Stimulated activated CD8-positive, alpha-beta memory T cell treated with anti-CD3 and anti-CD28 coated beads, Interleukin-2, amount 100 ng/mL, for 1 hour (primary cell): ENCODE data around the gene OR2B2.
A peak's percentile ranks its signal among the peaks of the same experiment; 100 is the strongest.

Source experiments
- DNase-seq, 2 donors: peaks; one replicate each; pipeline ENCODE4 v3.0.0-alpha.2; 2020; ENCODE audit warnings: low read depth in 2 of 2

The OR2B2 gene

DNA sequence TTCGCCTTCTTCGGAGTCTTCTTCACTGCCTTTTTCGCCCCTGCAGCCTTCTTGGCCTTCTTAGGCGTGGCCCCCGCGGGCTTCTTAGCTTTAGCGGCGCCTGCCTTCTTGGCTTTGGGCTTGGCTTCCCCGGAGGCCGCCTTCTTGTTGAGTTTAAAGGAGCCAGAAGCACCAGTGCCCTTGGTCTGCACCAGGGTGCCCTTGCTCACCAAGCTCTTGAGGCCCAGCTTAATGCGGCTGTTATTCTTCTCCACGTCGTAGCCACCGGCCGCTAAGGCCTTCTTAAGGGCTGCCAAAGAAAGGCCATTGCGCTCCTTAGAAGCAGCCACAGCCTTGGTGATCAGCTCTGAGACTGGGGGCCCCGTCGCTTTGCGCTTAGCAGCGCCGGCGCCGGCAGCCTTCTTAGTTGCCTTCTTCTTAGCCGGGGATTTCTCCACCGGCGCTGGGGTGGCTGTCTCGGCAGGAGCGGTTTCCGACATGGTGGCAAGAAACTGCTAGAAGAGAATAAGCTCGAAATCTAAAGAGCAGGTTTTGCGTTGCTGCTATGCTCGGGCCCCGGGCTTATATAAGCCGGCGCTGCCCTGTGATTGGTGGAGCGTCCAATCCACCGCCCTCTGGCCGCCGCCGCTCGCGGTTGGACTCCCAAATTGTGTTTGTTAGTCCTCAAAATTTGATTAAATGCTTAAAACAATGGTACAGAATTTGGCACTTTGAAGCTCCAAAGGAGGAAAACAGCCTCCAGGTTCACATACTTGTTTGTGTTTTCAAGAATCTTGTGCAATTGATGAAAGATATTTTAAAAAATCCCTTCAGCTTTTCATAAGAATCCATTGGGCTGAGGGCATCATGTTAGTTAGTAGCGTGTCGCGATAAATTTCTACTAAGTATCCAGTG is 44.9 kb downstream of the OR2B2 start:
- peak; percentile 35 to 43 for DNase-seq

DNA sequence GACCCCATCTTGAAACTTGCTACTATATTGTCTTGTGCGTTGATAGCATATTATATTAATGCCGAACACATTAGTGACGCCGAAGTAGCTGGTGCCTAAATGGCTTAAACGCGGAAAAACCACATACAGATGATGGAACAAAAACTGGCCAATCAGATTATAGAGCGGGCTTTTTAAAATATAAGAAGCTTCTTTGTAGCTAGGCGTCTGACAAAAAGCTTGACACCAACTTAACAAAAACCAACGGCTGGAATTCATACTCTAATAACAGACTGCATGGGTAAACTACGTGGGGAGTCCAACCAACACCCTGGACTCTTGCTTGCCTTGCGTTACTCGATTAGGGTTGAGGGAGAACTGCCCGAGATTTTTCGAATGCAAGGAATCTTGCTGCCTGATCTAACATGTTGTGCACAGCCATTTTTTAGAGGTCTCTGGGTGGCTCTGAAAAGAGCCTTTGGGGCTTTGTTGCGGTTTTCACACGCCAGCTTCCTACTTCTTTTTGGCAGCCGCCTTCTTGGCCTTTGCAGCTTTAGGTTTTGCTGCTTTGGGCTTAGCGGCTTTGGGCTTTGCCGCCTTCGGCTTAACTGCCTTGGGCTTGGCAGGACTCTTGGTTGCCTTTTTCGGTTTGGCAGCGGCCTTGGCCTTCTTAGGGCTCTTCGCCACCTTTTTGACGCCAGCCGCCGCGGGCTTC is 45.7 kb downstream of the OR2B2 start:
- no peak for DNase-seq

DNA sequence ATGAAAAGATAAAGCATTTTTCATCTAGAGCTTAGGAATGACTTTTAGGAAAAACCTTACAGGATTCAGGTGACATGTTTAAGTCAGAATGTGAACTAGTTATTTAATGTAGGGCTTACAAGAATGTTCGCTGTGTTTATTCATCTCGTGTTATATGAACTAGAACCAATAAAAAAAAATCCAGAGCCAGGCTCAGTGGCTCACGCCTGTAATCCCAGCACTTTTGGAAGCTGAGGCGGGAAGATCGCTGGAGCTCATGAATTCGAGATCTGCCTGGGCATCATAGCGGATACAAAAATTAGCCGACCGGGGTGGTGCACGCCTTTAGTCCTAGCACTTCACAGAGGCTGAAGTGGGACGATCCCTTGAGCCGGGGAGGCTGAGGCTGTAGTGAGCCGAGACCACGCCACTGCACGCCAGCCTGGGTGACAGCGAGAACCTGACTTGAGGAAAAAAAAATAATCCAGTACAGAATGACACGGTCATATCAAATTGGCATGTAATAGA is 46.3 kb downstream of the OR2B2 start:
- DNase-seq = no peak

DNA sequence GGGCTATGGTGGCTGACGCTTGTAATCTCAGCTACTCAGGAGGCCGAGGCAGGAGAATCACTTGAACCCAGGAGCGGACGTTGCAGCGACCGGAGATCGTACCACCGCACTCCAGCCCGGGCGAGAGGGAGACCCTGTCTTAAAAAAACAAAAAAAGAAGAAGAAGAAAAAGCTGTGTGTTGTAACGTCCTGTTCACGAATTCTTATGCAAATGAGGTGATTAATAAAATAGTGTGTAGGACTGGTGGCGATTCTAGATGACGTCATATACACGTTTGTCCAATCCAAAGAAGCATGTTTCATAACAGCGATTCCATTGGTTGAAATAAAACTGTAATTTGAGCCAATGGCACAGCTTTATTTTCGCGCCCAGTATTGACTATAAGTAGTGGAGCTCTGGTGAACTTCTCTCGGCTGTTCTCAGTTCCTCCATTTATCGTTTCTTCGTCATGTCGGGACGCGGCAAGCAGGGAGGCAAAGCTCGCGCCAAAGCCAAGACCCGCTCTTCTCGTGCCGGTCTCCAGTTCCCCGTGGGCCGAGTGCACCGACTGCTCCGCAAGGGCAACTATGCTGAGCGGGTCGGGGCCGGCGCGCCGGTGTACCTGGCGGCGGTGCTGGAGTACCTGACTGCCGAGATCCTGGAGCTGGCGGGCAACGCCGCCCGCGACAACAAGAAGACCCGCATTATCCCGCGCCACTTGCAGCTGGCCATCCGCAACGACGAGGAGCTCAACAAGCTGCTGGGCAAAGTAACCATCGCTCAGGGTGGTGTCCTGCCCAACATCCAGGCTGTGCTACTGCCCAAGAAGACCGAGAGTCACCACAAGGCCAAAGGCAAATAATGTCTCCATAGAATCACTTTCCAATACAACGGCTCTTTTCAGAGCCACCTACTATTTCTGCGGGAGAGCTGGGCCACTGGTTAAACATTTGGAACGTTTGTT is 47.0 kb downstream of the OR2B2 start:
- peak in 1 of 2 donors; percentile 27 for DNase-seq

DNA sequence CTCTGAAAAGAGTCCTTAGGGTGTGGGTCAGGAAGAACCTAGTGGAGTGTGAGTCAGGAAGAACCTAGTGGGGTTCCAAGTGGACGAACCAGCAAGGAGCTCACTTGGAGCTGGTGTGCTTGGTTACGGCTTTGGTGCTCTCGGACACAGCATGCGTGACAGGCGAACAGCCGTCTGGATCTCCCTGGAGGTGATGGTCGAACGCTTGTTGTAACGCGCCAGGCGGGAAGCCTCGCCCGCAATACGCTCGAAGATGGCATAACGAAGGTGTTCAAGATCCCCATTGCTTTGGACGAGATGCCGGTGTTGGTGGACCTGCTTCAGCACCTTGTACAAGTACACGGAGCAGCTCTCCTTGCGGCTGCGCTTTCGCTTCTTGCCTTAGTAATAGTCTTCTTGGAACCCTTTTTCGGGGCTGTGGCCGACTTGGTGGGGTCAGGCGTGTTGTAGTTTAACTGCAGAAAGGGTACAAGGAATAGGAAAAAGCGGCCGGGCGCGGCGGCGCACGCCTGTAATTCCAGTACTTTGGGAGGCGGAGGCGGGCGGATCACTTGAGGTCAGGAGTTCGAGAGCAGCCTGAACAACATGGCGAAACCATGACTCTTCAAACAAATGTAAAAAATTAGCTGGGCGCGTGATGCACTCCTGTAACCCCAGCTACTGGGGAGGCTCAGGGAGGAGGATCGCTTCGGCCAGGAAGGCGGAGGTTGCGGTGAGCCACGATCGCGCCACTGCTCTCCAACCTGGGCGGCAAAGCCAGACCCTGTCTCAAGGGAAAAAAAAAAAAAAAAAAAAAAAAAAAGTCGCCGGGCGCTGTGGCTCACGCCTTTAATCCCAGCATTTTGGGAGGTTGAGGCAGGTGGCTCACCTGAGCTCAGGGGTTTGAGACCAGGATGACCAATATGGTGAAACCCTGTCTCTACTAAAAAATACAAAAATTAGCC is 48.0 kb downstream of the OR2B2 start:
- no peak for DNase-seq

DNA sequence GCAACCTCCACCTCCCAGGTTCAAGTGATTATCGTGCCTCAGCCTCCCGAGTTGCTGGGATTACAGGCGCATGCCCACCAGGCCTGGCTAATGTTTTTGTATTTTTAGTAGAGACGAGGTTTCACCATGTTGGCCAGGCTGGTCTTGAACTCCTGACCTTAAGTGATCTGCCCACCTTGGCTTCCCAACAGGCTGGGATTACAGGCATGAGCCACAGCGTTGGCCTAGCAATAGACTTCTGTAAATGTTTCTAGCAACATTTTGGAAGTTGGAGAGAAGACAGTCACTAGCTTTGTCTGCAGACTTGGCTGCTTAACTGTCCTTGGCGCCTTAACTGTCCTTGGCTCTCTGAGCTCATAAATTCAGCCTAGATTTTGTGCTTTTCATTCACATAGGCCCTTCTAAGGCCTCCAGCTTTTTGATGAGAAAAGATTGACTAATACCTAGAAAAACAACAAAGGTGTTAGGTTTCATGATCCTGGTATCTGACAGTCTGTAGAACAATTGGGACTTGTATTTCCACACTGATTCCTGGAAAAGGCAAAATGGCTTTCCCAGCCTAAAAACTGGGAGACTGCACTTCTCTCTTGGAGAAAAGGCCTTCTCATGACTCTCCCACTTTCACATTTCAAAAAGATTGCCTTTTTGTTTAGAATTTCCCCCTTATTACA is 49.7 kb downstream of the OR2B2 start:
- no peak for DNase-seq

DNA sequence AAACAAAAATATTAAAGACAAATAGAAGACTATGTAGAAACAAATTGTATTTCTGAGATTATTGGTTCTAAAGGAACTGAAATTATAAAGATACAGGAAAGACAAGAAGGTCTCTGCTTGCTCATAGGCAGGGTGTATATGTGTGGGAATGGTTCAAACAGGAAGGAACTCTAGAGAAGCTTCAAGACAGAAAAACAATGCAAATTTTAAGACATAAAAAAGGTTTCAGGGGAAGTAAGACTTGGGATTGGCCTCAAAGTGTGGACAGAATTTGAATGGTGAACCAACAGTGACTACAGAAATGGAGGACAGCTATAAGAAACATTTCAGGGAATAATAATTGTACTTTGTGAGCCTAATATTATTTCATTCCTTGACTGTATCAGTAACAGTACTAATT is 50.3 kb downstream of the OR2B2 start:
- no peak for DNase-seq

DNA sequence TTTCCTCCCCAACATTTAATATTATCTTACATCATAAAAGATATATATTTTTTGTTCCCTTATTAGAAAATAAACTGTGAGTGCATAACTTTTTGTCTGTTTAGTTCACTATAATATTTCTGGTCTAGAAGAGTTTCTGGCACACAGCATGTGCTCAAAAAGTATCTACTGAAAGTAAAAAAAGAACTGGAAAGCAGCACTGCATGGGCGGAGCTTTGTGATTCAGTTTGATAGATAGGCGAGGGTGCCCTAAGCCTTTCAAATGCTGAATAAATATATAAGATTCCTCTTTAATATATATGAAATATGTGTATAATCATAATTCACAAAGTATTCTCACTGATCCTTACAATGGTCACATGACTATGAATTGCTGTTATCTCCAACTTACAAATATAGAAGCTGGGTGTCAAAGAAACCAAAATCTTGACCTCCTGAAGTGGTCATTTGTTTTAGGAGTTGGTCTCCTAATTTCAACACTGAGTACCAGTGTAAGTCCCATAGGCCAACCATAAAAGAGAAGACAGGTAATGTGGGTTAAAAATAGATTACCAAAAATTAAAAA is 50.8 kb downstream of the OR2B2 start:
- DNase-seq = no peak
